GM18861 (cell line): Measurements from ENCODE around the gene EXOSC9.

Source experiments
- ATAC-seq: cut with Tn5 transposase; IDR thresholded peaks from one replicate; pipeline ENCODE4 v1.9.1; 2021; ENCODE audit not compliant: unreplicated experiment

The EXOSC9 gene

GRCh38 chr4:121788896-121789295 is 12.2 kb upstream of the EXOSC9 start:
- ATAC-seq, result peak; percentile 90

DNA sequence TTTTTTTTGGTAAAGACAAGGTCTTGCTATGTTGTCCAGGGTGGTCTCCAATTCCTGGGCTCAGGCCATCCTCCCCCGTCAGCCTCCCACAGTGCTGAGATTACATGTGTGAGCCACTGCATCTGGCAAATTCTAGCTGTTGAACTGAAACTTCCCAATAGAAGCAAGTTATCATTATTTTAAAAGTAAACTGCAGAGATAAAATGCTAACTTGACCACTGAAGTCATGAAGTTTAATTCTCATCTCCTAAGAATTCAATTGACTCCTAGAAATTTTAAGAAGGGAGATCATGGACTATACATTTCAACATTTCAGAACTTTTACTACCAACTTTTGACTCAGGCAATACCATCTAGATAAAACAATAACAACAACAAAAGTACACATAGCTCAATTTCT is 11.7 kb upstream of the EXOSC9 start:
- ATAC-seq, result no peak

- no peak for ATAC-seq
Observed at GRCh38 chr4:121789960-121790829, 10.9 kb upstream of the EXOSC9 start.

- no peak for ATAC-seq
Observed at GRCh38 chr4:121790976-121791375, 10.1 kb upstream of the EXOSC9 start.

DNA sequence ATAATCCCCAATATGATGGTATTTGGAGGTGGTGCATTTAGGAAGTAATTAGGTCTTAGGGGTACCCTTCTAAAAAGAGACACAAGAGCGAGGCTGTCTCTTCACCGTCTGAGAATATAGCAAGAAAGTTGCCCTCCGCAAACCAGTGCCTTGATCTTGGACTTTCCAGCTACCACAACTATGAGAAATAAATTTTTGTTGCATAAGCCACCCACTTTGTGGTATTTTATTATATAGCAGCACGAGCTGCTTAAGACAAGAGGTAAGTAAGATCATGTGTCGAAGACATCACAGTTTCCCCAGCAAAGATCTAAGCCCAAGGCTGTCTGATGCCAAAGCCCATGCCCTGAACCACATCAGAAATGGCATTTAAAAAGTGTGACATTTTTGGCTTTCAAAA is 9.6 kb upstream of the EXOSC9 start:
- ATAC-seq, result no peak

DNA sequence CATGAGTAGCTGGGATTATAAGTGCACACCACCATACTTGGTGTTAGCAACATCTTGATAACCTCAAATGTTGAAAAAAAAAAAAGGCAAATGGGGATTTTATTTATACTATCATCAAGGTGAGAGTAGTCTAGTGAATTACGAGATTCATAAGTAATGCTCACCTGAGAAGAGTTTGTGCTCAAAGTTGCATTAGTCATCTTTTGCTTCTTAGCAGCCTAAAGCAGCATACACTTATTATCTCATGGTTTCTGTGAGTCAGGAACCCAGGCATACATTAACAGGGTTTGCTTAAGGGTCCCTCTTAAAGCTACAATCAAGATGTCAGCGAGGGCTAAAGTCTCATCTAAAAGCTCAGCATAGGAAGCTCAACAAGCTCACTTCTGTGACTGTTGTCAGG is 8.2 kb upstream of the EXOSC9 start:
- no peak for ATAC-seq

- no peak for ATAC-seq
Observed at GRCh38 chr4:121794505-121795188, 6.5 kb upstream of the EXOSC9 start.

DNA sequence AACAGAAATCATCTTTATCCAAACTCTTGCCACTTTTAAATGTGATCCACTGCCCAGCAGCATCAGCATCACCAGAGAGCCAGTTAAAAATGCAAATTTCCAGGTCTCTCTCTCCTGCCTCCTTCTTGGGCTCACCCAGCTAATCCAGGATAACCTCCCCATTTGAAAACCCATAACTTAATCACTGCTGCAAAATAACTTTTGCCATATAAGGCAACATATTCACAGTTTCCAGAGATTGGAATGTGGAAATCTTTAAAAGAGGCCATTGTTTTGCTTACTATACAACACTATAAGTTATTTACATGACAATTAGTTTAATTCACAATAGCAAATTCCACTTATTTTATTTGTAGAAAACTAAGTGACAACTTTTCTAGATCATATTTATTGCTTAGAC is 4.8 kb upstream of the EXOSC9 start:
- ATAC-seq, result no peak

DNA sequence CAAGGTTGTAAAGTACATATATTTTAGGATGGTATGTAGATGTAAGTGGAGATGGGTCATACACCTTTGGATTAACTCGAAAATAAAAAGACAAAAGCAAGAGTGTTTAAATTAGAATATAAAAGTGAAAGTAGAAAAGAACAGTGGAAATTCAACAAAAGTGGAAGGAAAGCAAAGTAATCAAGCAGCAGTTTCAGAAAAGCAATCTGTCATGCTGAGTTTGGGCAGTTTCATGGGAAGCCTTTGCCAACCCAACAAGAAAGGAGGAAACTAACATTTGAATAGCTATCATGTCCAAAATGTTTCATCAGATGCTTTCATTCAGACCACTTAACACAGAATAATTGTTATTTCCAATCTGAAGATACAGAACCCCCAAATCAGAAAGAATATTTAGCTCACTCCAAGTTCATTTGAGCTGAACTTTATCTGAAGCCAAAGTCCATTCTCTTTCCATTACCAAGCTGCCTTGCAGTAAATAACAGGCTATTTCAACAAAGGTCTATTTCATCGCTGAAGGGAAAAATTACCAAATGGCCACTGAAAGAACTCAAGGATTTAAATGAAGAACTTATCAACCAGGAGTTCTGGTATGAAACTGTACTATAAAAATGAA is 1.8 kb upstream of the EXOSC9 start:
- no peak for ATAC-seq

- ATAC-seq, result no peak
Observed at GRCh38 chr4:121799867-121800501, 1.1 kb upstream of the EXOSC9 start.

- ATAC-seq, result peak; percentile 17
Observed at GRCh38 chr4:121800638-121800960, 524 bp upstream of the EXOSC9 start.

GRCh38 chr4:121801715-121802075 is 572 bp downstream of the EXOSC9 start:
- no peak for ATAC-seq

DNA sequence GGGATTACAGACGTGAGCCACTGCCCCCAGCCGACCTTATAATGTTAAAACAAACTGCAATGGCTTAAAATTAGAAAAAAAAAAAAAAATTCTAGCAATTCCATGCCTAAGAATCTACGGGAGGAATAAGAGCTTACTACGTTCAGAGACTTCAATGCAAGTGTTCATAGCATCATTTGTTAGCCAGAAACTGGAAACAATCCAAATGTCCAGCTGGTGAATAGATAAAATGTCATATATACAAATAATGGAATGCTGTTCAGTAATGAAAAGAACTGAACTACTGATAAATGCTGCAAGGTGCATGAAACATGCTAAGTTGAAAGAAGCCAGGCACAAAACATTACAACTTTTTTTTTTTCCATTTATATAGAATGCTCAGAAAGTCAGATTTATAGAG is 5.3 kb downstream of the EXOSC9 start:
- ATAC-seq, result no peak

GRCh38 chr4:121811122-121811521 is 10.0 kb downstream of the EXOSC9 start:
- no peak for ATAC-seq

DNA sequence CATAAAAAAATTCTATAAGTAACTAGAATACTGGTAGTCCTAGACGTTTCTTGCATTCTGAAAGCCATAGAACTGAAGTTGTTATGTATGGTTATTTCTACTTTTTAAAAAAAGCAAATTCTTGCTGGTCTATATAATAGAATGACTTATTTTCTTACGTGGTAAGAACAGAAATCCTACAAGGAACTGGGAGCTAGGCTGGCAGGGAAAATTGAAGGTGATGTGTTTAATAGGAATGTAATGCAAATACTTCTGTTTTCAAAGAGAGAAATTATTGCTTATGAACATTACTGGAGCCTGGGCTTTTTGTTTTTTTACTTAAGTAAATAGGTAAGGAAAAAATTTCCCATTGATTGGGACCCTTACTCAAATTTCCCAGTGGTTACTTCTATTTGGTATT is 13.6 kb downstream of the EXOSC9 start:
- ATAC-seq, result no peak

GRCh38 chr4:121817006-121817405 is 15.9 kb downstream of the EXOSC9 start:
- ATAC-seq, result no peak

DNA sequence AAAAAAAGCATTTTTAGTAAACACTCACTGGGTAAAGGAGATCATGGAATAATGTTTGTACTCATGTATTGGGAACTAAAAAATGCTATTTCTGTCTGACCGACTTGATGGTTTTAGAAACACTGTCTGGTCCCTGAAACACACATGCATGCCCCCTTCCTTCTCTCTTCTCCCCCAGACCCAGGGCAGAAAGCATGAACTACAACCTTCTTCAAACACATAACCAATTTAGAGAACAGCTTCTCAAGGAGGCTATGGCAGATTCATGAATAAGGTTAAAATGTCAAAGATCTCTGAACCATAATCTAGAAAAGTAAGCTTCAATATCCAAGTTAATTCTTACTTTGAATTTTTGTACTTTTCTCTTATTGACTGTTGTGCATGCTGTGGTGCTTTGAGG is 16.6 kb downstream of the EXOSC9 start:
- no peak for ATAC-seq

DNA sequence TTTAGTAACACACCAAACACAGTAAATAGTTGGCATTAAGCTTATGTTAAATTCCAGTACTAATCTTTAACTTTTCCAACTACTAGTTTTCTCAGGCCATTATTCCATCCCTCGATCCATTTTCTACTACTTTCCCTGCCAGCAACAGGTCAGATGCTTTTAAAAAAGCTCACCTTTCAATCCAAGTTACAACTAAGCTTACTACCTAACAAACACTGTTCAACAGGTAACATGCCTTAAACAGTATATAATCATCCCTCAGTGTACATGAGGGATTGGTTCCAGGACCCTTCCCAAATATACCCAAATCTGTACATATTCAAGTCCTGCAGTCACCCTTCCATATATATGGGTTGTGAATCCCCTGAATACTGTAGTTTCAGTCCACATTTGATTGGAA is 17.1 kb downstream of the EXOSC9 start:
- ATAC-seq, result no peak

DNA sequence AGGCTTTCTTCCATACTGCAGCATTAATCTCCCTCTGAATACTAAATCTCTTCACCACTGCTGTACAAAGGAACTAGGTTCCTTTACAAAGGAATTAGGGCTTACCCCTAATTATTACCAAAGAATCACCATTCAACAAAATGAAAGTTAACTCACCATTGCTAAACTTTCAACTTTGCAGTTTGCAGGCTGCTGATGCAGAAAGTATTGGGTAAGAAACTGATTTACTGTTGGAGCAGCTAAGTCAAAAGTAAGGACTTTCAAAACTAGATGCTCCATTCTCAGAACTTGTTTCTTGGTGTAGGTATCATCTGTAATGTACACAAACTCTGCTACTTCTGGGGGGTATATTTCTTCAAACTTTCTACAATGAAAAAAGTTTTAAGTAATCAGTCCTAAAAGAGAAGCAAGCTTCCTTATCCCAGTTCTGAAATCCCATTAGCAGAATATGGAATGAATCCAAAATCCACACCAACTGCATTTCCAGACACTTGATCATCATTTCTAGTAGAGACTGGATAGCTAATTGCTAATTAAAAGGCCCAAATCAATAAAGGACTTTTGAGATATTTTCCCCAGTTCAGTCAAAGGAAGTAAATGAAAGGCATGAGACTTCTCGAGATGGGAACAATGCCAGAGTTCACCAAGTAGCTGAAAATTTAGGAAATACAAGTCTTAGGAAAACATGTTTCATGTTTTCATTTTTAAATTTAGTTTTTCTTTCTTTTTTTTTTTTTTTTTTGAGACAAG is 18.3 kb downstream of the EXOSC9 start:
- no peak for ATAC-seq

- ATAC-seq, result no peak
Observed at GRCh38 chr4:121822047-121822446, 20.9 kb downstream of the EXOSC9 start.
